ENCODE measurements around the gene HIGD1A. TPM values are rescaled to one million over a fixed set of nuclear protein-coding genes. Genes with fewer than 3 reads are reported as not detected.
A peak's percentile ranks its signal among the peaks of the same experiment; 100 is the strongest.
"Not testable (repeated sequence)": the region's sequence is repeated elsewhere in the genome, so short reads cannot be mapped to it uniquely, and the experiment has no call there.

Gene HIGD1A
- total and polyA plus RNA-seq, 7 experiments from 2014 or later, result 15.3 to 79.6 (median 23.8) TPM

DNA sequence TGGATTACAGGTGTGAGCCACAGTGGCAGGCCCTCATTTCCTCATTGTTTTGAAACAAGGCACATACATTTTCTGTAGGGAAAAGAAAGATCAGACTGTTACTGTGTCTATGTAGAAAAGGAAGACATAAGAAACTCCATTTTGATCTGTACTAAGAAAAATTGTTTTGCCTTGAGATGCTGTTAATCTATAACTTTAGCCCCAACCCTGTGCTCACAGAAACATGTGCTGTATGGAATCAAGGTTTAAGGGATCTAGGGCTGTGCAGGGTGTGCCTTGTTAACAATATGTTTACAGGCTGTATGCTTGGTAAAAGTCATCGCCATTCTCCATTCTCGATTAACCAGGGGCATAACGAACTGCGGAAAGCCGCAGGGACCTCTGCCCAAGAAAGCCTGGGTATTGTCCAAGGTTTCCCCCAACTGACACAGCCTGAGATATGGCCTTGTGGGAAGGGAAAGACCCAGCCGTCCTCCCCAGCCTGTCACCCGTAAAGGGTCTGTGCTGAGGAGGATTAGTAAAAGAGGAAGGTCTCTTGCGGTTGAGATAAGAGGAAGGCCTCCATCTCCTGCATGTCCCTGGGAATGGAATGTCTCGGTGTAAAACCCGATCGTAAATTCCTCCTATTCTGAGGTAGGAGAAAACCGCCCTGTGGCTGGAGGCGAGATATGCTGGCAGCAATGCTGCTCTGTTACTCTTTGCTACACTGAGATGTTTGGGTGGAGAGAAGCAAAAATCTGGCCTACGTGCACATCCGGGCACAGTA, 7.0 kb upstream of the HIGD1A start:
- not testable (repeated sequence) for H3K27ac Mint-ChIP-seq; H3K4me3 ChIP-seq (ENCODE audit: low read length)

DNA sequence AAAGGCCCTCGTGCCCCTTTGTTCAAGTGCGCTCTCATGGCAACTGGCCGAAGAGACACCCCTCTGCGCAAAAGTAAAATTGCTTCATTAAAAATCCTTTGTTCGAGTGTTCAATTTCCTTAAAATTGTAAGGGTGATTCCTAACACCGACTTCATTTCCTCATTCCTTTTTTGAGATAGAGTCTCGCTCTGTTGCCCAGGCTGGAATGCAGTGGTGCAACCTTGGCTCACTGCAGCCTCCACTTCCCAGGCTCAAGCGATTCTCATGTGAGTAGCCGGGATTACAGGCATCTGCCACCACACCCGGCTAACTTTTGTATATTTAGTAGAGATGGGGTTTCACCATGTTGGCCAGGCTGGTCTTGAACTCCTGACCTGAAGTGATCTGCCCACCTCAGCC, 6.4 kb upstream of the HIGD1A start:
- CTCF ChIA-PET; H3K4me1 Mint-ChIP-seq; H3K36me3 Mint-ChIP-seq; intact Hi-C loops (cut with micrococcal nuclease); H3K4me3 Mint-ChIP-seq; H3K9me3 Mint-ChIP-seq; H3K36me3 ChIP-seq (ENCODE audit: control insufficient read depth in 2 of 3, insufficient read depth in 3 of 3, low read length in 3 of 3); H3K27ac ChIP-seq (ENCODE audit: low read depth, low read length); POLR2A ChIA-PET; H3K9me3 ChIP-seq (ENCODE audit: control insufficient read depth in 2 of 3, low read length in 3 of 3); DNase-seq; H3K27ac Mint-ChIP-seq; H3K4me3 ChIP-seq (ENCODE audit: low read length); ATAC-seq; H3K4me1 ChIP-seq (ENCODE audit: control insufficient read depth in 2 of 2, insufficient read depth in 2 of 2, low read length in 2 of 2); H3K27me3 ChIP-seq (ENCODE audit: control insufficient read depth in 2 of 2, insufficient read depth in 2 of 2, low read length in 2 of 2): not testable (repeated sequence)
- peaks cover 1 to 48% (median 6%) of the 10 kb centered on the region in 5 donors for H3K27me3 Mint-ChIP-seq

More for the DNA sequence above, 7.0 kb upstream of the HIGD1A start:
- peaks cover 0 to 42% (median 3%) of the 10 kb centered on the region in 5 donors for H3K27me3 Mint-ChIP-seq
- H3K9me3 ChIP-seq (ENCODE audit: control insufficient read depth in 2 of 3, low read length in 3 of 3); CTCF ChIA-PET; H3K27me3 ChIP-seq (ENCODE audit: control insufficient read depth in 2 of 2, insufficient read depth in 2 of 2, low read length in 2 of 2); H3K27ac ChIP-seq (ENCODE audit: low read depth, low read length); H3K36me3 Mint-ChIP-seq; ATAC-seq; H3K36me3 ChIP-seq (ENCODE audit: control insufficient read depth in 2 of 3, insufficient read depth in 3 of 3, low read length in 3 of 3); POLR2A ChIA-PET; H3K4me1 Mint-ChIP-seq; H3K4me3 Mint-ChIP-seq; DNase-seq; intact Hi-C loops (cut with micrococcal nuclease); H3K4me1 ChIP-seq (ENCODE audit: control insufficient read depth in 2 of 2, insufficient read depth in 2 of 2, low read length in 2 of 2); H3K9me3 Mint-ChIP-seq: not testable (repeated sequence)

DNA sequence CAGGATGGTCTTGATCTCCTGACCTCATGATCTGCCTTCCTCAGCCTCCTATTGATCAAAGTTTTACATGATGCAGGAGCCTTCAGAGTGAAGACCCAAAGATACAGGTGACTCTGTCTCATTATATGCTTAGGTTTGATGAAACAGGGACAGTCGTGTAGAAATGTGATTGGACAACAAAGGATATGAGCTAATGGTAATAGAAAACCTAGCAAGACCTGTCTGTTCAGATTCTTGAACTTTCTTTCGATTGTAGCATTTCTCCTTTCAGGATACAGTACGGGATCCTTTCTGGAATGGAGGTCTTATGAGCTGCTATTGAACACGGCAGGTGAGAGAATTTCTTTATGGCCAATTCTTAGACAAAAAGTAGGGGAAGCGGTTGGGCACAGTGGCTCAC, 4.9 kb upstream of the HIGD1A start, which contains the start of gene ACKR2:
TSS of gene ACKR2 (plus strand) at position 244 of the 400 bp plus-strand sequence. CDS start 55,058 bp downstream, outside the sequence.
- intact Hi-C loops (cut with micrococcal nuclease), result loop anchor here in 1 of 2 donors (10.0 kb wide), 1 partner anchor 586 kb away; no protein-coding TSS in a partner anchor
- no peaks in the 10 kb centered on the region for H3K27me3 ChIP-seq (ENCODE audit: control insufficient read depth in 2 of 2, insufficient read depth in 2 of 2, low read length in 2 of 2)
- DNase-seq, result no peak
- H3K9me3 Mint-ChIP-seq, result no peaks in the 10 kb centered on the region
- peaks cover 0 to 1% (median 0%) of the 10 kb centered on the region in 5 donors for H3K36me3 Mint-ChIP-seq
- no peak within 1 kb of the TSS for H3K27ac Mint-ChIP-seq
- H3K4me3 Mint-ChIP-seq, result no peak within 1 kb of the TSS
- H3K9me3 ChIP-seq (ENCODE audit: control insufficient read depth in 2 of 3, low read length in 3 of 3), result no peaks in the 10 kb centered on the region
- no peaks in the 10 kb centered on the region for H3K4me1 ChIP-seq (ENCODE audit: control insufficient read depth in 2 of 2, insufficient read depth in 2 of 2, low read length in 2 of 2)
- no peak within 1 kb of the TSS for H3K27ac ChIP-seq (ENCODE audit: low read depth, low read length)
- ChIA-PET POLR2A (no interaction called here), CTCF (no interaction called here)
- peaks cover 0 to under 1% (median 0%) of the 10 kb centered on the region in 3 experiments for H3K36me3 ChIP-seq (ENCODE audit: control insufficient read depth in 2 of 3, insufficient read depth in 3 of 3, low read length in 3 of 3)
- peaks cover 3 to 54% (median 6%) of the 10 kb centered on the region in 5 donors for H3K27me3 Mint-ChIP-seq
- peaks cover 0 to 12% (median 4%) of the 10 kb centered on the region in 7 donors for H3K4me1 Mint-ChIP-seq
- H3K4me3 ChIP-seq (ENCODE audit: low read length), result no peak within 1 kb of the TSS
- ATAC-seq, result no peak

DNA sequence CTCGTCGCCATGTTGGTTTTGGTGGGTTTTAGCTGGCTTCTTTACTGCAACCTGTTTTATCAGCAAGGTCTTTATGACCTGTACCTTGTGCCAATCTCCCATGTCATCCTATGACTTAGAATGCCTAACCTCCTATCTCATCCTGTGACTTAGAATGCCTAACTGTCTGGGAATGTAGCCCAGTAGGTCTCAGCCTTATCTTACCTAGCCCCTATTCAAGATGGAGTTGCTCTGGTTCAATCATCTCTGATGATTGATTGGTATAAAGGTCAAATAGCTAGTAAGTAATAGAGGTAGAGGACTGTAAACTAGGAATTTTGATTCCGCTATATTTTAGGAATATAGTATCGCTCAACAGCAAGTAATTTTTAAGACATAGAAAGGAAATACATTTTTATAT, 3.6 kb upstream of the HIGD1A start:
- POLR2A ChIA-PET, result no interaction called here
- Histone ChIP-seq H3K36me3 (ENCODE audit: control insufficient read depth in 2 of 3, insufficient read depth in 3 of 3, low read length in 3 of 3) (peaks cover 0 to 6% (median 0%) of the 10 kb centered on the region in 3 experiments), H3K9me3 (ENCODE audit: control insufficient read depth in 2 of 3, low read length in 3 of 3) (no peaks in the 10 kb centered on the region), H3K4me3 (ENCODE audit: low read length) (no peak overlapping the region), H3K4me1 (ENCODE audit: control insufficient read depth in 2 of 2, insufficient read depth in 2 of 2, low read length in 2 of 2) (peaks cover 6 to 8% of the 10 kb centered on the region in 2 donors), H3K27ac (ENCODE audit: low read depth, low read length) (no peak overlapping the region), H3K27me3 (ENCODE audit: control insufficient read depth in 2 of 2, insufficient read depth in 2 of 2, low read length in 2 of 2) (no peaks in the 10 kb centered on the region)
- no peak for DNase-seq
- ATAC-seq, result no peak
- H3K4me3 Mint-ChIP-seq, result no peak overlapping the region
- CTCF ChIA-PET, result interaction anchor here (0.8 to 0.9 kb wide), 2 partner anchors 29 to 413 kb away, joined by 3 to 4 read pairs; no protein-coding TSS in a partner anchor
- H3K4me1 Mint-ChIP-seq, result peaks cover 4 to 25% (median 14%) of the 10 kb centered on the region in 7 donors
- no peak overlapping the region for H3K27ac Mint-ChIP-seq
- intact Hi-C loops (cut with micrococcal nuclease), result loop anchor here in 1 of 2 donors (10.0 kb wide), 1 partner anchor 587 kb away; no protein-coding TSS in a partner anchor
- peaks cover 3 to 54% (median 6%) of the 10 kb centered on the region in 5 donors for H3K27me3 Mint-ChIP-seq
- peaks cover 0 to 6% (median 0%) of the 10 kb centered on the region in 5 donors for H3K36me3 Mint-ChIP-seq
- H3K9me3 Mint-ChIP-seq, result no peaks in the 10 kb centered on the region

DNA sequence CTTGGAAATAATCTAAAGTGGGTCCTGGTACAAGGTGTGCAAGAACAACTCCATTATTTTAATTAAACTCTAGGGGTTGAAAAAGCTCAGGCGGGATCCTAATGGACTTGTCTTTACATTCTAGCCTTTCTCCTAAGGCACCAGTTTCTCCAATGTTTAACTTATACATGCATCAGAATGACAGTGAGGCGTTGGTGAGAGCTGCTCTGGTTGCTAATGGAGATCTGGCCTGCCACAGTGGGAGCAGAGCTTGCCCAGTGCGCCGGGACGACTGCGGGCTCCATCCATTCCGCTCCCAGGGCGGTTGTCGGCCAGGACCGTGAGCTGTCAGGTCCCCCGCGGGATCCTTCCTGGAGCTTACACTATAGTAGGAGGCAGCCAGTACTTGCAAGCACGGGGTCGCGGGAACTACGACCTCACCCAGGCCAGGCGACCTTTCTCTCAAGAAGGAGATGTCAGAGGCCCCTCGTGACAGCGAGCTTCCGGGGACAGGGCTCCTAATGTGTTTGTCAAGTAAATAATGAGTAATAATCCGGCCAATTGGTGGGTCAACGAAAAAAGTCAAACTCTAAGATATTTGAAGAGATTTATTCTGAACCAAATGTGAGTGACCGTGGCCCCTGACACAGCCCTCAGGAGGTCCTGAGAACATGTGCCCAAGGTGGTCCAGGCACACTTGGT, 991 bp upstream of the HIGD1A start:
- Histone ChIP-seq H3K4me3 (ENCODE audit: low read length) (peak overlapping the region; percentile 91), H3K27ac (ENCODE audit: low read depth, low read length) (peak overlapping the region; percentile 88), H3K4me1 (ENCODE audit: control insufficient read depth in 2 of 2, insufficient read depth in 2 of 2, low read length in 2 of 2) (peaks cover 9 to 16% of the 10 kb centered on the region in 2 donors), H3K36me3 (ENCODE audit: control insufficient read depth in 2 of 3, insufficient read depth in 3 of 3, low read length in 3 of 3) (peaks cover 0 to 6% (median 0%) of the 10 kb centered on the region in 3 experiments), H3K27me3 (ENCODE audit: control insufficient read depth in 2 of 2, insufficient read depth in 2 of 2, low read length in 2 of 2) (no peaks in the 10 kb centered on the region), H3K9me3 (ENCODE audit: control insufficient read depth in 2 of 3, low read length in 3 of 3) (no peaks in the 10 kb centered on the region)
- POLR2A ChIA-PET, result interaction anchor here (1.0 kb wide), 2 partner anchors 64 to 74 kb away, joined by 3 read pairs; no protein-coding TSS in a partner anchor
- ATAC-seq (no peak), DNase-seq (peak in 2 of 9 donors; percentile 1 to 12)
- intact Hi-C loops (cut with micrococcal nuclease), result loop anchor here (2.0 to 10.0 kb wide), 5 partner anchors 24 to 886 kb away; partner anchors contain the start of gene ABHD5 (in 1 of the 2)
- Mint-ChIP-seq H3K36me3 (peaks cover 0 to 10% (median 0%) of the 10 kb centered on the region in 5 donors), H3K27ac (peak overlapping the region in 8 of 9 donors; percentile 66 to 96 (median 94)), H3K4me3 (peak overlapping the region; percentile 93 to 99 (median 98)), H3K9me3 (peaks cover 0 to 2% (median 0%) of the 10 kb centered on the region in 11 donors), H3K27me3 (peaks cover 0 to 43% (median 4%) of the 10 kb centered on the region in 5 donors), H3K4me1 (peaks cover 25 to 50% (median 34%) of the 10 kb centered on the region in 7 donors)
- CTCF ChIA-PET, result interaction anchor here (0.8 to 1.0 kb wide), 2 partner anchors 10 to 25 kb away, joined by 3 to 4 read pairs; no protein-coding TSS in a partner anchor

DNA sequence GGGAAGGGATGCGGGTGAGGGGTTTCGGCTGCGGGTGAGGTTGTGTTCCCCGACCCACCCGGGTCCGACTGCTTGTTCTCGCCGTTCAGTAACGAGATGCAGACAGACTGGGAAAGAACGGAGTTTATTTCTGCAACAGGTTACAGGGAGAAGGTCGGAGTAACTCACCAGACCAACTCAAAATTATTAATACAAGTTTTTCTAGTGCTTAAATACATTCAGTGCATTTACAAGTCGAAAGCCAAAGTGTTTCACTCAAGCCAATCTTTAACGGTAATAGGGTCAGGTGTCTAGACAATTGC, 492 bp upstream of the HIGD1A start:
- Histone ChIP-seq H3K4me3 (ENCODE audit: low read length) (peak overlapping the region; percentile 91), H3K9me3 (ENCODE audit: control insufficient read depth in 2 of 3, low read length in 3 of 3) (no peaks in the 10 kb centered on the region), H3K4me1 (ENCODE audit: control insufficient read depth in 2 of 2, insufficient read depth in 2 of 2, low read length in 2 of 2) (peaks cover 9 to 16% of the 10 kb centered on the region in 2 donors), H3K36me3 (ENCODE audit: control insufficient read depth in 2 of 3, insufficient read depth in 3 of 3, low read length in 3 of 3) (peaks cover 0 to 6% (median 0%) of the 10 kb centered on the region in 3 experiments), H3K27me3 (ENCODE audit: control insufficient read depth in 2 of 2, insufficient read depth in 2 of 2, low read length in 2 of 2) (no peaks in the 10 kb centered on the region), H3K27ac (ENCODE audit: low read depth, low read length) (peak overlapping the region; percentile 88)
- peak overlapping the region; percentile 93 to 99 (median 98) for H3K4me3 Mint-ChIP-seq
- H3K9me3 Mint-ChIP-seq, result peaks cover 0 to 2% (median 0%) of the 10 kb centered on the region in 11 donors
- intact Hi-C loops (cut with micrococcal nuclease), result loop anchor here (1.0 to 10.0 kb wide), 11 partner anchors 24 to 886 kb away; partner anchors contain the start of genes ANO10 (in 2 of the 2), CCDC13 (in 2 of the 2), ABHD5 (in 1 of the 2) and SEC22C (in 1 of the 2)
- peak overlapping the region; percentile 66 to 97 (median 94) for H3K27ac Mint-ChIP-seq
- ATAC-seq (no peak), DNase-seq (peak in 1 of 9 donors; percentile 3)
- H3K27me3 Mint-ChIP-seq, result peaks cover 0 to 39% (median 4%) of the 10 kb centered on the region in 5 donors
- ChIA-PET CTCF (interaction anchor here (1.0 kb wide), 1 partner anchor 25 kb away, joined by 4 read pairs; no protein-coding TSS in a partner anchor), POLR2A (interaction anchor here (1.0 kb wide), 1 partner anchor 75 kb away, joined by 3 read pairs; no protein-coding TSS in a partner anchor)
- peaks cover 30 to 55% (median 39%) of the 10 kb centered on the region in 7 donors for H3K4me1 Mint-ChIP-seq
- H3K36me3 Mint-ChIP-seq, result peaks cover 0 to 10% (median 0%) of the 10 kb centered on the region in 5 donors
